Activated CD8-positive, alpha-beta memory T cell treated with anti-CD3 and anti-CD28 coated beads for 4 hours (primary cell): ENCODE data around the gene TPM4.
"Not testable (repeated sequence)": the region's sequence is repeated elsewhere in the genome, so short reads cannot be mapped to it uniquely, and the experiment has no call there.

ENCODE experiments used
- DNase-seq, 2 donors: peaks; one replicate each; pipeline ENCODE4 v3.0.0-alpha.2; 2020; ENCODE audit warnings: low read depth in 2 of 2

The TPM4 gene

GRCh38 chr19:16098821-16099220 is 22.5 kb downstream of the TPM4 start:
- no peak for DNase-seq

DNA sequence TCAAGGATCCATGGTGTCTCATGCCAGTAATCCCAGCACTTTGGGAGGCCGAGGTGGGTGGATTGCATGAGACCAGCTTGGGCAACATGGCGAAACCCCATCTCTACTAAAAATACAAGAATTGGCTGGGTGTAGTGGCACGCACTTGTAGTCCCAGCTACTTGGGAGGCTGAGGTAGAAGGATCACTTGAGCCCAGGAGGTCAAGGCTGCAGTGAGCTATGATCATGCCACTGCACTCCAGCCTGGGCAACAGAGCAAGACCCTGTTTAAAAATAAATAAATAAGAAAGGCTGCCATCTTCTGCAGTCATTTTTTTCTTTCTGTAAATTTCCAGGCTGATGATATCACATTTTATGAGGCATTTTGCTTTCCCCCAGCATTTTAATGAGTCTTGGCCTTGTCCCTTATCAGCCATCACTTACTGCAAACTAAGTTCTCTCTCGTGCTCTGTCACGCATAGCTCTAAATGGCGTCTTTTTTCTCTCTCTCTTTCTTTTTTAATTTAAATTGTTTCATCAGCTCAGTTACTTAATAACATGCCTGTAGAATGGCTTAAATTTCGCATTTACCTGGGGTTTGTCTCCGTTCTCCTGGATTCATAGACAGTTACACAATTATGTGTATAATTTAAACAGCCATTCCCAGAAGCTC is 23.1 kb downstream of the TPM4 start:
- DNase-seq: not testable (repeated sequence)

DNA sequence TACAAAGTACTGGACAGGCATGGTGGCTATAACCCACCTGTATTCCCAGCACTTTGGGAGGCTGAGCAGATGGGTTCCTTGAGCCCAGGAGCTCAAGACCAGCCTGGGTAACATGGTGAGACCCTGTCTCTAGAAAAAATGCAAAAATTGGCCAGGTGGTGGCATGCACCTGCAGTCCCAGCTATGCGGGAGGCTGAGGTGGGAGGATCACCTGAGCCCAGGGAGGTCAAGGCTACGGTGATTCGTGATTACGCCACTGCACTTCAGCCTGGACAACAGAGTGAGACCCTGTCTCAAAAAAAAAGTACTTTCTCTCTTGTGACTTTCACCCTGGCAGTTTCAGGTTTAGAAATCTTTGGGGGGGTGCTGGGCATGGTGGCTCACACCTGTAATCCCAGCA is 24.2 kb downstream of the TPM4 start:
- DNase-seq: no peak

GRCh38 chr19:16104722-16105121 is 28.4 kb downstream of the TPM4 start:
- no peak for DNase-seq

DNA sequence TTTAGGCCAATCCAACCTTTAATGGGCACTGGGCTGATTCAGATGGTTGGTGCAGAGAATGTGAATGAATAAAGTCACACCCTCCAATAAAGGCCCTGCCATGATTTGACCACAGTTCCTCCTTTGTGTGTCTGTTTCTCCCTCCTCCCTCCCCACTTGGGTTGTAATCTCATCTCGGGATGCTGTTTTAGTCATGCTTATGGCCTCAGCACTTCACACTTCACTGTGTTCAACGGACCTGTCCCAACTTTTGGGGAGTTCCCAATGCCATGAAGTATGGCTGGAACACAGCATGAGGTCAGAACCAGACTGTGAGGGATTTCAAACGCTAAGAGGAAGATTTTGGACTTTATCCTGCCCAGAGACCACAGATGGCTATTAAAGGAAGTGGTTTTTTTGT is 29.8 kb downstream of the TPM4 start:
- no peak for DNase-seq

DNA sequence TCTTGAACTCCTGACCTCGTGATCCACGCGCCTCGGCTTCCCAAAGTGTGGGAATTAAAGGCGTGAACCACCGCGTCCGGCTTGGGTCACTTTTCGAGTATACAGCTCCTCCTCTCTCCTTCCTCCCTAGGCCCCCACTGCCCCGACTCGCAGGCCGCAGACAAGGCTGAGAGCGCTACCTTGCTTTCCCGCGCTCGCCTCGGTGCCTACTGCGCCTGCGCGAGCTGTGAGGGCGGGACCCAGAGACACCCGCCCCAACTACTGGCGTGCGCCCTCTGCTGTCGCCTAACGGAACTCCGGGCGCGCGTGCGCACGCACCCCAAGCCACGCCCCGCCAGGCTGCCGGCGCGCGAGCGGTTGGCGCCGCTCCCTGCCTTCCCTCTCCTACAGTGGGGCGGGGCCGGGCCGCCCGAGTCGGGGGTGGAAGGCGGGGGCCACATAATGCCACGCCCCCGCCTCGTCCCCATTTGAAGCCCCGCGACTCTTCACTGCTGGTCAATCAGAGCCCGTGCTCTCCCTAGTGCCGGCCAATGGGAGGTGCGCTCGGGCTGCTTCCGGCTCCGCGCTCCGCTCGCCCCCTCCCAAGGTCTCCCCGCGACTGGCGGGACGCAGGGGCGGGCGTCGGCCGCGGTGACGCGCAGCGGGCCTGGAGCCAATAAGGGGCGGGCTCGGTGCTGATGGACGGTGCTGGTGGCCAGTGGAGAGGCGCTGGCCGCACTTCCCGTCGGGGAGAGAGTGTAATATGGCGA is 35.0 kb downstream of the TPM4 start, which contains the start of gene RAB8A:
RAB8A (plus strand) TSS at position 730 of the 749 bp plus-strand sequence; CDS start at position 743, 13 bp downstream.
- DNase-seq: peak; percentile 96 to 98

DNA sequence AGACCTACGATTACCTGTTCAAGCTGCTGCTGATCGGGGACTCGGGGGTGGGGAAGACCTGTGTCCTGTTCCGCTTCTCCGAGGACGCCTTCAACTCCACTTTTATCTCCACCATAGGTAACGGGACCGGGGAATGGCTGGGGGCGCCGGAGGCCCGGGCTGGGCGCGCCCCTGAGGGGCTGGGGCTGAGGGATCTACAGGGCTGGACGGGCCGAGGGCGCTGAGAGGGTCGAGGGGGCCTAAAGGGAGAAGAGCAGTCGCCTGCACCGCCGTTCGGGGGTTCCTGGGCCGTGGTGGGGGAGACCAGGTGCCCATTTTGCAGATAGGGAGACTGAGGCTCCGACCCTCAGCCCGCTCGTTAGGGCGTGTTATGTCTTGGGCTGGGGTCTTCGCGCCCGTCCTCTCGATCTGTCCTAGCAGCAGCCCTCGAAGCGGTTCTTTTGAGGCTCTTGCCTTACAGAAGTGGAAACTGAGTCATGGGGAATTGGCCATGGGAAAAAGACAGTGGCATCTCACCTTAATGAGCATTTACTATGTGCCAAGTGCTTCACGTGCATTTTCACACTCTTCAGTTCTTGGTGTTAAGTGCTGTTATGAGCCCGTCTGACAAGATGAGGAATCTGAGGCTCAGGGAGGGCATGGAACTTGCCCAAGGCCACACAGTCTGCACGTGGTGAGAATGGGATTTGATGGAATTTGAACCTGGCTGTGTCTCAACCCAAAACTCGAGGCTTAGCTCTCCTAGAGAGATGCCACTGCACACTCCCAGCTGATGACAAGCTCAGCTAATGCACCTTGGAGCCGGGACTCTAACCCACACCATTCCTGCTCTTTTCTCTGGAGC is 35.8 kb downstream of the TPM4 start:
- no peak for DNase-seq

- no peak for DNase-seq
Measured at GRCh38 chr19:16112778-16113177, 36.5 kb downstream of the TPM4 start.

DNA sequence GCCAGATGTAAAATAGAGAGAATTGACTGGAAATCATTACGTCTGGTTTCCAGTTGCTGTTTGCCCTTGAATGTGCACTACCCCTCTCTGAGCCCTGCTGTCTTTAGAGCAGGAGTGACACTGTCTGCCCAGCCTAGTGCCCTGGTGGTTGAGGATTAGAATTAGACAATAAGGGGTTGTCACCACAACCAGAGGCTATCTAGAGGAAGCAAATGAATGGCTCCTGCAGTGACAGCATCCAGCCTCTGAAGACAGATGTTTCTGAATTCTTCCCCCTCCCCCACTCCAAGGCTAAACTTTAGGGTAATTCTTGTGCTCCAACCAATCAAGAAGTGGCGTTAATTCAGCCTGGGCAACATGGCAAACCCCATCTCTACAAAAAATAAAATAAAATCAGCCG is 37.4 kb downstream of the TPM4 start:
- no peak for DNase-seq

DNA sequence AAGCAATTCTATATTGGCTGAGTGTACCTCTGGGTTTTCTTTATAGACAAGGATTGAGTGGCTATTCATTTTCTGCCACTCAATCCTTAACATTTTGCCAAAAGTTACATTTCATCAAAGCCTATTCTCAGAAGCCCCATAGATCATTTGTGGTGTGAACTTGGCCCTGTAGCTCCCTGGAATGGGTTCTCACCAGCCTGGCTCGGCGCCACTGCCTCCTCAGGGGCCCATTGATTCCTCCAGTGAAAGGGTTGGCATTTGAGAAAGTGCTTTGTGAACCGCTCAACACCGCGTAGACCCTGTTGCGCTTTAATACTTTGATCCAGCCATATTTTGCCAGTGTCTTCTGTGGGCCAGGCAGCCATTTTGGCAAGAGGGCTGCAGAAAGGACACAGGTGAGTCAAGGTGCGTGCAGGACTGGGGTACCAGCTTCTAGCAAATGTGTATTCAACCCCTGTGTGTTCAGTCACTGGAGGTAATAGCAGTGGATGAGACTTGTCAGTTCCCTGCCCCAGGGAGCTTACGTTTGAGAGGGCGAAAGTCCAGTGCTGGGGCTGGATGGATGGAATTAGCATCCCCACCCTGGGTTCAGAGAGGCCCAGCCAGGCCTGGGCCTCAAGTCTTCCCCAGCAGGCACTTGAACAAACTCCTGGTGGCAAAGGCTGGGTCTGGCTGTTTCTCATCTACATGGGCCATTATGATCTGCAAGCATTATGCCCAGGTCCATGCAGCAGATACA is 39.2 kb downstream of the TPM4 start:
- no peak for DNase-seq

DNA sequence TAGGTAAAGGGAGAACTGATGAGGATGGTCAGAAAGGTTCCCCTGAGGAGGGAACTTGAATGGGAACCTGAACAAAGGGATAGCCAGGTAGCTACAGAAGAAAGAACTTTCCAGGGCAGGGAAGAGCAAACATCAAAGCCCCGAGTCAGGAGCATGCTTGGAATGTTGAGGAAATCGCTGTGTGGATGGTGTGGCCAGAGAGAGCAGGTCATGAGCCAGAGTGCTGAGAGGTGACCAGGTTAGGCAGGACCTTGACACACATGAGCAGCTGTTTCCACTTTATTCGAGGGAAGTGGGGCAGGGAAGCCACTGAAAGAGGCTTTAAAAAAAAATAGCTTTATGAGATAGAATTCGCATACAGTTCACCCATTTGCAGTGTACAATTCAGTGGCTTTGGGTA is 39.8 kb downstream of the TPM4 start:
- DNase-seq: no peak

DNA sequence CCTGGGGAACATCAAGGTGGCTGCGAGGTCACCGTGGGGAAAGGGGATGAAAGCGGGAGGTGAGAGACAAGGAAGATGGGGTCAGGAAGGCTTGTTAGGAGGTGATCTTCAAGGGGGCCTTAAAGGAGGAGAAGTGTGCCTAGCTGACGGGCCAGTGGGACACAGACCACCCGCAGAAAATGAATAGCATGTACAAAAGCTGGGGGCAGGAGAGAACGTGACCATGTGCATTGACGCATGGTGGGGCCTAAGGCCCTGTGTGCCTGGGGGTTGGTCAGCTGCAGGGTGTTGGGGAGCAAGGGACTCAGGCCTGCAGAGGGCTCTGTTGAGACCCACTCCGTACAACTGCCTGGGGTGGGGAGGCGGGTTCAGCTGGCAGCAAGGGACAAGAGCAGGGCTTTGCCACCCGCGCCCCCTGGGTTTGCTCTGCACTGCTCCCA is 41.3 kb downstream of the TPM4 start:
- DNase-seq: no peak

GRCh38 chr19:16118489-16119033 is 42.3 kb downstream of the TPM4 start:
- DNase-seq: no peak

DNA sequence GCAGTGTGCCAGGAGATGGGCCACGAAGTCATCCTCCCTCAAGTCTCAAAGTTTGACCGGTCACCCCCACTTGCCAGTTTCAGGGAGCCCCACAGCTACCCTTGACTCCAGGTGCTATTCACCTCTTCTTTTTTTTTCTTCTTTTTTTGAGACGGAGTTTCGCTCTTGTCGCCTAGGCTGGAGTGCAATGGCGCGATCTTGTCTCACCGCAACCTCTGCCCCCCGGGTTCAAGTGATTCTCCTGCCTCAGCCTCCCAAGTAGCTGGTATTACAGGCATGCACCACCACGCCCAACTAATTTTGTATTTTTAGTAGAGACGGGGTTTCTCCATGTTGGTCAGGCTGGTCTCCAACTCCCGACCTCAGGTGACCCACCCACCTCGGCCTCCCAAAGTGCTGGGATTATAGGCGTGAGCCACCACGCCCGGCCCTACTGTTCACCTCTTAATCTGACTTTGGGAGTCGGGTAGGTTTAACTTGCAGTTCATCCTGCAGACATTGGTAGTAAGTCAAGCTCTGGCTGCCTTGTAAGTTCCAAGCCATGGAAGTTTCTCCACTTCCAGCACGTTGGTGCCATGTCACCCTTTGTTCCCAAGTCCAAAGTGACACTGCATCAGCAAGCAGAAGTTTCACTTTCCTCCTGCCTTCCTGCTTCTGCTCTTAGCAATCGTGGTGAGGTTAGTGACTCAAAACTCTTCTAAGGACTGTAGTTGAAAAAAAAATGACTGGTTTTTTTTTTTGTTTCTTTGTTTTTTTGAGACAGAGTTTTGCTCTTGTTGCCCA is 43.0 kb downstream of the TPM4 start:
- not testable (repeated sequence) for DNase-seq

DNA sequence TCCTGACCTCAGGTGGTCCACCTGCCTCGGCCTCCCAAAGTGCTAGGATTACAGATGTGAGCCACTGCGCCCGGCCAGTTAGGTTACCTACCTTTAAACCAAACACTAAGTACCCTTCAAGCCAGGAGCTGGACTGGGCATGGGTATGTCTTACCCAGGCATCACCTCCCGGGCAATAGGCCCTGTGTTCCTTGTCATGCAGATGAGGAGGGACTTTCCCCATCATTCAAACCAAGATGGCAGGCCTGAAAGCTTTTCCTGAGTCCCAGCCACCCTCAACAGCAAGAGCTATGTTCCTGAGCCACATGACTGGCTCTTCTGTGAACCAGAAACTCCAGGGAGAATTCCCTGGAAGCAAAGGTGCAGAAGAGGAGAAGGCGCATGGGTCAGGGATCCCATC is 44.8 kb downstream of the TPM4 start:
- no peak for DNase-seq

GRCh38 chr19:16121967-16122366 is 45.7 kb downstream of the TPM4 start:
- no peak for DNase-seq

- DNase-seq: no peak
Measured at GRCh38 chr19:16124953-16125352, 48.7 kb downstream of the TPM4 start.

DNA sequence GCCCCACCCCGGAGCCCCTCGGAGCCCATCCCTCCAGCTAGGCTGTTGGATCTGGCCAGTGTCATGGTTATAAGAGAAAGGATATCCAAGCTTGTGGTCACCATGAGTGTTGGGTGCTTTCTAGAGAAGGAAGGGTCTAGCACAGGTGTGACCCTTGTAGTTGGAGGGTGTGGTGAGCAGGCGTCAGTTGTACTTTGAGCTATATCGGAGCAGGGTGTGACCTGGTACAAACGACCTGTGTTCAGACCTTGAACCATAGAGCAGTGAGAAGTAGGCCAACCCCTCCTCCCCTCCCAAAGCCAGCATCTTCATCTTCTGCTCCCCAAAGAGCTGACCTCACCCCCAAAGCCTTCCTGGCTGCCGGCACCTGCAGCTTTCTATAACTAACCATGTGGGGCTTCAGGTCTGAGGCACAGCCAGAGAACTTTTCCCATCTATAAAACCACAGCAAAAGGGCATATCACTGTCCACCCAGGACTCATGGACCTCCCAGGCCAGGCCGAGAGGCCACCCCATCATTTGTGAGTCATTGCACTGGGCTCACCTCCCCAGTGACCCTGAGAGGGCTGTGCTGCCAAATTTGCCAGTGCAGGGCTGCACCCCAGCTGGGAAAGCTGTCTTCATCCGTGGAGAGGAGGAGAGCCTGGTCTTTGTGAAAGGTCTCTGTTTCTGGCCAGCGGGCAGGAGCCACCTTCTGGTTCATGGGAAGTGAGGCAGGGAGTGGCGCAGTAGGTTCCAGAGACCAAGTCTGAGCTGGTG is 49.6 kb downstream of the TPM4 start:
- DNase-seq: no peak

DNA sequence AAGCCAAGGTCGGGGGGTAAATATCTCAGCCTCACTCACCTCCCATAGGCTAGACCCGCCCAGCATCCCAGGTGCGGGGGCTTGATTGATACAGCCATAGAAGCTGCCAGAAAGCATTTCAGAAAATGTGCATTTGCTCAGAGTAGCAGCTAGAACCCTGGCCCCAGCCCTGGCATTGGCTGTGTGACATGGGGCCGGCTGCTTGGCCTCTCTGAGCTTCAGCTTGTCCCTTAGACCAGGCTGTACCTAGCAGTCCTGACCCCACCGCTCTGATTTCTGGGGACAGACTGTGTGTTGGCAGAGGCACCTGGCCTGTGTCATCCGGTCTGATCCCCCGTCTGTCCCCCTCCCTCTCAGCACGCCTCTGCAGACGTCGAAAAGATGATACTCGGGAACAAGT is 50.8 kb downstream of the TPM4 start:
- no peak for DNase-seq
